PC-9 (cell line): ENCODE data around the gene ADGRG4.

Experiments
- EZH2 ChIP-seq: fragments of 200-600 bp; sonication (generic); IDR thresholded peaks from 2 replicates; pipeline ENCODE4 v1.8.0; 2017; ENCODE audit warnings: antibody characterized with exemption, low read depth
- TF ChIP-seq, protein P1 (sequence below): fragments of 200-600 bp; sonication (generic); conservative IDR thresholded peaks from 2 replicates; pipeline ENCODE4 v1.6.1; 2017; ENCODE audit warnings: mixed run types, antibody characterized with exemption, mild to moderate bottlenecking, moderate library complexity

DNA sequence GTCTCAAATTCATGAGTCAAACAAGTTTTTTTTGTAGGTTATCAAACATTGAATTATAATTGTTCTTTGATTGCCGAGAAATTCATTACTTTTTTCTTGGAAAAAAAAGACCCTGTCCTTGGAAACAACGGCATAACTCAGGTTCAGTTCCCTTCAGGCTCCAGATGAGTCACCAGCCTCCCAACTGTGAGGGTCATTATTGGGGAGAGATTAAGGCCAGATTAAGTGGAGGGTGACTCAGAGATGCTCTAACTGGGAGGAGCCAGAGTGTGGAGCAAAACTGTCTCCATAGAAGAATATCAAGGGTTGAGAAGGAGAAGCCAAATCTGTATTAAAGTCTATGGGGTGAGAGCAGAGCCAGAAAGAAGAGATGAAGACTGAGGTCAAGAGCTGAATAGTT is 9.6 kb downstream of the ADGRG4 start:
- TF ChIP-seq, protein P1, sequence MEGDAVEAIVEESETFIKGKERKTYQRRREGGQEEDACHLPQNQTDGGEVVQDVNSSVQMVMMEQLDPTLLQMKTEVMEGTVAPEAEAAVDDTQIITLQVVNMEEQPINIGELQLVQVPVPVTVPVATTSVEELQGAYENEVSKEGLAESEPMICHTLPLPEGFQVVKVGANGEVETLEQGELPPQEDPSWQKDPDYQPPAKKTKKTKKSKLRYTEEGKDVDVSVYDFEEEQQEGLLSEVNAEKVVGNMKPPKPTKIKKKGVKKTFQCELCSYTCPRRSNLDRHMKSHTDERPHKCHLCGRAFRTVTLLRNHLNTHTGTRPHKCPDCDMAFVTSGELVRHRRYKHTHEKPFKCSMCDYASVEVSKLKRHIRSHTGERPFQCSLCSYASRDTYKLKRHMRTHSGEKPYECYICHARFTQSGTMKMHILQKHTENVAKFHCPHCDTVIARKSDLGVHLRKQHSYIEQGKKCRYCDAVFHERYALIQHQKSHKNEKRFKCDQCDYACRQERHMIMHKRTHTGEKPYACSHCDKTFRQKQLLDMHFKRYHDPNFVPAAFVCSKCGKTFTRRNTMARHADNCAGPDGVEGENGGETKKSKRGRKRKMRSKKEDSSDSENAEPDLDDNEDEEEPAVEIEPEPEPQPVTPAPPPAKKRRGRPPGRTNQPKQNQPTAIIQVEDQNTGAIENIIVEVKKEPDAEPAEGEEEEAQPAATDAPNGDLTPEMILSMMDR: no peak
- no peak for TF ChIP-seq EZH2
